Fibroblast of skin of back (primary cell): ENCODE measurements around the gene CRTAP.
"Not testable (repeated sequence)": the region's sequence is repeated elsewhere in the genome, so short reads cannot be mapped to it uniquely, and the experiment has no call there.

Source experiments
- DNase-seq: peaks from one replicate; pipeline ENCODE4 v3.0.0-alpha.2; 2013

The CRTAP gene

DNA sequence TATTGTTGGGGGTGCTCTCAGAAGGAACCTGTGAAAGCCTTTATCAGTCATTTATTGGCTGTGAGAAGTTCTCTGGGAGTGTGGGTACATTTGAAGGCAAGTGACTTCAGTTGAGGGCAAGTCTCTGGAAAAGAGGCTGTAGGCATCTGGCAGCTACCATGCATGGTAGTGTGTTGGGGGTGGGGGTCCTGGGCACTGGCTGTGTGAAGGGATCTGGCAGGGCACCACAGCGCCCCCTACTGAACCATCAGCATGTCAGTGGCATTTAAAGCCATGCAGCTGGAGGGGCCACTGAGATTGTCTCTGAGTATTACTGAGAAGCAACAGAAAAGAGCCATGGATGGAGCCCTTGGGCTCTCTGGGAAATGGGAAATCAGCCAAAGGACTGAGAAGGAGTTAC, 30.6 kb downstream of the CRTAP start:
- DNase-seq: no peak

DNA sequence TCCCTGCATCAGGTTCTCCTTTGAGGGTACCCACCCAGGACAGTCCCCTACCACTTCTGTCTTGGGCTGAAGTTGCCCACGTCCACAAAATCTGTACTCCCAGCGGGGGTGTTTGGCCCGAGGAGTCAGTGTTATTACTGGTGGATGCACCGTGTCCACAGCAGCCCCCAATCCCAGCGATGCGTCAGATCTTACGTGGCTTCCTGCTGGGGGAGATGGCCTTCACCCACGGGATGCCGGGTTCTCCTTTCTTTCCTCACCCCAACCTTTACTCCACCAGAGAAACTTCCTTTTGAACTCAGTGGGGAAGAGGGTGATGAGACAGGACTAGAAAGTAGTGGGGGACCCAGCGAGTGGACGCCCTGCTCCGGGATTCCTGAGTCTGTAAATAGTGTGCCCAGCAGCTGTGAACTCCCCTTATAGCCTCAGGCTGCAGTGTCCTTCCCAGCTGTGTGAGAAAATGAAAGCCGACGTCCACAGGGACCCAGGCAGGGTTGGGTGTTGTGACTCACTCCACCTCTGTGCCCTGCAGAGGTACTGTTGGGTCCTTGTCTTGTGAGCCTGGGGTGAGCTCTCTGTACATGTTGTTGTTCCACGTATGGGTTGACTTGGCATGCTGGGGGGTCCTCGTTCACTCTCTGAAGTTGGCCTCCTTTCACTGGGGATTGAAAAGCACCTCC, 31.5 kb downstream of the CRTAP start:
- no peak for DNase-seq

DNA sequence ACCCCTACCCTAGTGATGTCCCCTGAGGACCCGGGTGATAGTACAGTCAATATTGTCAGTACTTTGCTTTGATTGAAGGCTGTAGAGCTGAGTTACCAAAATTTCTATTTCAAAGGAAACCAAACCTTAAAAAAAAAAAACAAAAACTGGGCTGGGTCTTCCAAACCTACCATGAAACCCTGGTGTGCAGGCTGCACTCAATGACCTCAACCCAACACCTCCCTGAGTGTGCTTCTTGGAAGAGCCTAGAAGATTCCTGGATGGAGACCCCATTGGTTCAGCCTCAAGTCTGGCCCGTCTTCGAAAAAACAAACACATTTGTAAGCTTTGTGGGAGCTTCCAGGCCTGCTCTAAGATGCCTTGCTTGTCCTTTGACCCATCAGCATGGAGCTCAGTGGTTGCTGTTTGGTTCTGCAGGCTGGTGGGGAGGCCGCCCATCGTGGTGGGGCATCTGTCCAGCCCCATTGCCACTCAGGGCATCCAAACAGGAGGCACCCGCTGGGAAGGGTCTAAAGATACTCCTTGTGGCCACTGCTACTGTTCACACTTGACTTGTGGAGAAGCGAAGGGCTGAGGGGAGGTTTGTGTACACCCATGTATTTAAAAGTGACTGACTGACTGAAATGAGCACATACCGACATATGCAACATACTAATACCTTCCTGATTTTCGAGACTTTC, 32.2 kb downstream of the CRTAP start:
- no peak for DNase-seq

GRCh38 chr3:33146791-33147445, 33.1 kb downstream of the CRTAP start:
- peak; percentile 76 for DNase-seq

- no peak for DNase-seq
Observed at GRCh38 chr3:33149342-33149741, 35.5 kb downstream of the CRTAP start.

DNA sequence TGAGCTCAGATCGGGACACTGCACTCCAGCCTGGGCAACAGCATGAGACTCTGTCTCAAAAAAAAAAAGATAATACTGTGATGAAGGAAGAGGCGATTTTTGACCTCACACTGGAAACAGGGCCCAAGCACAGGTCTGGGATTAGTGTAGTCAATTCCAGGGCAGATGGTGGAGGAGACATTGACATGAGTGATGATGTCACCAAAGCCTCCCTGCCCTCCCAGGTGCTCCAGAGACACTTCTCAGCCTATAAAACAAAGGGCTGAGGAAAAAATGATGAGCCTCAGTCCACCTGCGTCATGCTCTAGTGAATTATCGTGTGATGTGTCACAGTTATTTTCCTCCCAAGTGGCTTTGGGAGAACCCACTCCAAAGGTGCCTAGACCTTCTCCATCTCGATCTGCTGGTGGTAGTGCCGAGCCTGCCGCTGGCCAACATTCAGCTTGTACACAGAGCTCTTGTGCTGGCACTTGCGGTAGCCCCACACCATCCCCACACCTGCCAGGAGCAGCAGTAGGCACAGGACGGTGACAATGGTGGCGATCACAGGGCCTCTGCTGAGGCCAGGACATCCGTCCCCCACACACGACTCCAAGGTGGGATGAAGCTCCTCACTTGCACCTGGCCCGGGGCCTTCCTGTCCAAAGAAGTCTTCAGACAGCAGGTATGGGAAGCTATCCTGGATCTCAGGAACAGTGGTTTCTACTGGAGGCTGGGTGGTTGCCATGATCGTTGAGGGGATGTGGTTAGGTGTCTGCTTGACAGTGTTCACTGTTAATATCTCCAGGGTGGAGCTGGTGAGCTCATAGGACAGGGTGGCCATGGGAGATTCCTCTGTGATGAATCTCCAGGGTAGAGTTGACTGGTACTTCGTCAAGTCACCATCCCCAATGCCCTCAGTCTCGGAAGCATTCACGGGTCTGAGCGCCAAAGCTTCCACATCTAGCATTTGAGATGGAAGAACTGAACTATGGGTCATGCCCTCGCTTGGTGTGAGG, 38.8 kb downstream of the CRTAP start:
- peak; percentile 48 for DNase-seq

DNA sequence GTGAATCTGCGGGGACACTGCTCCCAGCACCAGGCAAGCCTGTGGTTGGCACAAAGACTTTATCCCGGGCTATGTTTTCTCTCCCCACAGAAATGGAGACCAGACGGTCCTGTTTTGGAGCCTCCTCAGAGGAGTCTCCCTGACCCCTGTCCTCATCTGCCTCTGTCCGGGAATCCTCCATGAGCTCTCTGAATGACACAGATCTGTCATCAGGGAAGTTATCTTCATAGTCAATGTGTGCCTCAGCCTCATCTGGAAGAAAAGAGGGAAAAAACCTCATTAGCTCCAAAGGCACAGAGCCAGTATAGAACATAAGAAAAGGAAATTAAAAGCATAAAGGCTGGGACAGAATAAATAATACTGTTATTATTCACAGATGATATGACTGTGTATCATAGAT, 40.0 kb downstream of the CRTAP start:
- no peak for DNase-seq

- no peak for DNase-seq
Observed at GRCh38 chr3:33155301-33155700, 41.5 kb downstream of the CRTAP start.

DNA sequence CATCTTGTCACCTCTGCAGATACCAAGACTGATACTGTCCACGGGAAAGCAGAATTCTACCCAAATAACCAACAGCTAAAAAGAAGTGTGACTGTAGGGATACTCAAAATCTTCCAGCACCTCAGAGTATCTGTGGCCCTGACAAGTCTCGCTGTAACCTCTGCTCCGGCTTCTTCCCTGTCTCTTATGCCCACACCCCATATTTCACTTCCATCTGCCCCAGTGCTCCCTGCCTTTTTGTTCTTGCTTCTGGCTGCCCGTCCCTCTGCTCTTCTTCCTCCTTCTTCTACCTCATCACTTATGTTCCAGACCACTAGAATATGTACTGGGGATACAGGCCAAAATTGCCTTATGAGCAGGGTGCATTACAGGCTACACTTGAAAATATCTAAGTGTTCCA, 45.4 kb downstream of the CRTAP start:
- DNase-seq: no peak

GRCh38 chr3:33159981-33160380, 46.2 kb downstream of the CRTAP start:
- no peak for DNase-seq

DNA sequence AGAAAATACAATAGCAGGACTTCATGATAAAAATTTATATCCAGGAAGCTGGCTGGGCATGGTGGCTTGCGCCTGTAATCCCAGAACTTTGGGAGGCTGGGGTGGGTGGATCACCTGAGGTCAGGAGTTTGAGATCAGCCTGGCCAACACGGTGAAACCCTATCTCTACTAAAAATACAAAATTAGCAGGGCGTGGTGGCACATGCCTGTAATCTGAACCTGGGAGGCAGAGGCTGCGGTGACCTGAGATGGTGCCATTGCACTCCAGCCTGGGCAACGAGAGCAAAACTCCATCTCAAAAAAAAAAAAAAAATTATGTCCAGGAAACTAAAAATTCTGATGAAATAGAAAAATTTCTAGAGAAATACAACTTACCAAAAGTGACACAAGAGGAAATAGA, 48.8 kb downstream of the CRTAP start:
- not testable (repeated sequence) for DNase-seq

DNA sequence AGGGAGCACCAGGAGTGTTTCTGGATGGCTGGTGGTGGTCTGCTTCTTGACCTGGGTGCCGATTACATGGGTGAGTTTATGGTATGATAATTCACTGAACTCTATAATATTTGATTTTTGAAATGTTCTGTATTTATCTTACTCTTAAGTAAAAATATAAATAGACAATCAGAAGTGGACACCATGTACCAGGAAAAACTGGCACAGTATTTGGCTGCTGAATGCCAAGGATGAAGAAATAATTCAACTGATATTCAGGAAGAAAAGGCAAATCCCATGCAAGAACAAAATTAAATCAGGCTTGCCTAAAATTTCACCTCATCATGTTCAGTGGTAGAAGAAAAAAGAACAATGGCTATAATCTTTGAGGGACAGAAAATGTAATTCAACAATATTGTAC, 51.6 kb downstream of the CRTAP start:
- DNase-seq: no peak

- DNase-seq: no peak
Observed at GRCh38 chr3:33166095-33166494, 52.3 kb downstream of the CRTAP start.

- no peak for DNase-seq
Observed at GRCh38 chr3:33167284-33167683, 53.5 kb downstream of the CRTAP start.

DNA sequence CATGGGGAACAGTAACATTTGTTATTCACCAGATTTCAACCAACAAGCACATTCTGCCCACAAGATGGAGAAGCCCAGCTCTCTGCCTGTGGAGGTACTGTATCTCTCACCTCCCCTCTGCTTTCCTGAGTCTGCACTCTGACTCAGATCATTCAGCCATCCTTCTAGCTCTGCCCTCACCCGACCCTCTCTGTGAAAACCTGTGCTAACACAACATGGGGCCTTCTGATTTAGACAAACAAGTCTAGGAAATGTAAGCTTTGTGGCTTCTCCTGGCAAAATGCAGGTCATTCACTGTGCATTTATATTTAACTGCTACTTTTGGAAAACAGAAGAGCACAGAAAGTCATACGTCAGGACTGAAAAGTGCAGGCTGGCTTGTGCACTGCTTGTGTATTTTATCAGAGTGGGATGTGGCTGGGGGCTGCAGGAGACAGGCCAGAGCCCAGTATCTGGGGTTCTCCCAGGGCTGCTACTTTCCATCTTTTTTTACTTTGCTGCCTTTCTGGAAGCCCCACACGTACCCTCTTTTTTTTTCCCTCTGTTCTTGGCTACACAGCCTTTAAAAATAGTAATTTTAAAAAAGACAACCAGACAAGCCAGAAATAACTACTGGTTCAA, 54.0 kb downstream of the CRTAP start:
- DNase-seq: no peak

- no peak for DNase-seq
Observed at GRCh38 chr3:33170531-33170930, 56.7 kb downstream of the CRTAP start.

GRCh38 chr3:33171580-33171979, 57.8 kb downstream of the CRTAP start:
- no peak for DNase-seq

DNA sequence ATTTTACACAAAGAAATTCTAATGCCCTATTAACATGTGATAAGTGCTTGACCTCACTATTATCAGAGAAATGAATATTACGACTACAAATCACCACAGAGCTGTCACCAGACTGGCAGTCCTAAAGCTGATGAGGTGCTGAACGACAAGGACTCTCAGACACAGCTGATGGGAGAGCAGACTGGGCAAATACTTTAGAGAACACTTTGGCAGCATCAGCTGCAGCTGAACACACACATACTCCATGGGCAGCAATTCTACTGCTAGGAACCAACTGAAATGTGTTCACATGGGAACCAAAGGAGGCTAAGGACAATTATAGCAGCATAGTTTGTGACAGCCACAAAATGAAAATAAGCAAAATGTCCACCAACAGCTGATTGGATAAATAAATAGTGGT, 59.3 kb downstream of the CRTAP start:
- no peak for DNase-seq

DNA sequence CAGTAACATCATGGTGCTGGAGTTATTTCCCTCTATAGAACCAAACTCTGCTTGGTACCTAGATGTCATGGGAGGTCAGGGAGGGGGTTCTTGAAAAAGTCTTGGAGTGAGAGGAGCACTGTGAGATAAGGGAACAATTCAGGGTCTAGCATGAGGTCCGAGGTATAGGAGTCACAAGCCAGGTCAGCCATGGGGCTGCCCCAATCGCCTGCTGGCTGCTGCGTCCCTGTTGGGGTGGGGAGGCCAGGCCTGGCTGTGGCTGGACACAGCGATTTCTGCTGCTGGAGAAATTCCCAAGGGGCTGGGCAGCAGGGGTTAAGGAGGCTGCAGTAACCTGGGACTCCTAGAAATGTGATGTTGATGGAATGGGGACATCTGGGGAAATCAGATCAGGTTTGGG, 59.9 kb downstream of the CRTAP start:
- DNase-seq: no peak

DNA sequence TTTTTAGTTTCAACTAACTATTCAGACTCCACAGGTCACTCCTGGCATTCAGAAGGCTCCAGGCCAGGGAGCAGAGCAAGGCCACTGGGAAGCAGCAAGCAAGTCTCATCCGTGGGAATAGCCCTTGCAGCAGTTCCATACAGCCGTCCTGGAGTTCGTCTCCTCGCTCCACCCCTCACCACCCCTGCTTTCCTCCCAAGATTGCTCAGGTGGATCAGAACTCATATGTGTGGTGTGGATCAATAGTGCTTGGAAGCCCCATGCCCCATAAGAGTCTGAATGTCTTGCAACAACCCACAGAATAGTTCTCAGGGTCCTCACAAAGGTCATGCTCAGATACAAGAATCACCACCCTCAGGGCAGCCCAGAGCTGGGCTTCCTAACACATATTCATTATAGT, 60.3 kb downstream of the CRTAP start:
- DNase-seq: no peak

DNA sequence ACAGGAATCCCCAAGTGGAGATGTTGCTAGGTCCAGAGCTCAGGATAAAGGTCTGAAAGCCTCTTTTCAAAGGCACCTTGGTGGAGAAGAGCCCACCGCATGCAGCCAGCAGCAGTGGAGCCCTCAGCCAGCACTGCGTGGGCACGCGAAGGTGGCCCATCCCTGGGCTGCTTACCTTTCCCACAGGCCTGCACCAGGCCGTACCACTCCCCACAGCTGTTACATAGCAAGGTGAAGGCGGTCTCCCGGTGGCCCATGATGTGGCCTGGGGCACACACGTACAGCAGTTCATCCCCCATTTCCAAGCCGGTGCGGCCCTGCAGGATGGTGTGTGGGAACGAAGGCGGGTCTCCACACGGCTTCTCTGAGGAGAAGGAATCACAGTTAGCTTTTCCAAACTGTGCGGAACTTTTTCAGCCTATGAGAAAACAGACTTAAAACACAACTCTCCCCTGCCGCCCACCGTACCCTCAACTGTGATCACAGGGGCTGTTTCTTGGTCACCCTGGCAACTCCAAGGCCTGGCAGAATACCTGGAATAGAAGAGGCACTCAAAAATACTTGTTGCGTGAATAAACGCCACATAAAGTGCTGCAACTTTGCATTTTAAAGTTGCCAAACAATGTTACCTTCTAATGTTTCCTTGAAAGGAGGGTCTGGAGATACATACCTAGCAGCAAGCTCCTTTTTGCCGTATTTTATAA, 61.0 kb downstream of the CRTAP start:
- no peak for DNase-seq

DNA sequence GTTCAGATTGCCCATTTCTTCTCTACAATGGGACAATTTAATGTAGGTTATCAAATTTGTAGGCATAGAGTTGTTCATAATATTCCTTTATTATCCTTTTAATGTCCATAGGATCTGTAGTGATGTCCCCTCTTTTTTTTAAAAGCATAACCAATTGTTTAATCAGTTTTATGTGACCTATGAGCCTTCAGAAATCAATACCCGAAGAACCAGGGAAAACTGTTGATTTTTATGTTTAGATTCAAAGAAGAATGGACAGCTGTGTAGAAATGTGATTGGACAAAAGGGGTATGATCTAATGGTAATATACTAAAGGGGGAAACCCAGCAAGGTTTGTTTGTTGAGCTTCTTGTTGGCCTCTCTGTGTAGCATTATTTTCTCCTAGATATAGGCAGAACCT, 65.3 kb downstream of the CRTAP start:
- DNase-seq: no peak
